Measurements from ENCODE around the gene TMEM138.
"Not testable (repeated sequence)": the region's sequence is repeated elsewhere in the genome, so short reads cannot be mapped to it uniquely, and the experiment has no call there.

TMEM138 gene

DNA sequence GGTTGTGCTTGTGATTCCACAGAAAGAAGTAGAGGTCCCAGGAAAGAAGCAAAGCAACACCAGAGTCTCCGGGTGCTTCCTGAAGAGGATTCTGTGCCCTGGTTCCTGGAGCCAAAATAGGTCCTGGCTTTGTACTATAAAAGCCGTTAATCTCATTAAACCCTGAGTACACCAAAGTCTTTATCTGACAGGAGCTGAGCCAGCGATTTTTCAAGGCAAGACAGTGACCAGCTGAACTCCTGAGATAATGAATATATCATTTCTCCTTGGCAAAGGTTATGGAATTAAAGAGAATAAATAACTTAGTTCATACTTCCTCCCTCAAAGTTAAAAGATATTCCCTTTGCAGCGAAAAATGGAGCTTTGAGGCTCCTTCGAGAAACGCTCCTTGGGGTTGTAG lies 5.2 kb downstream of the TMEM138 start:
- no peak for DNase-seq

GRCh38 chr11:61368646-61369045 lies 6.5 kb downstream of the TMEM138 start:
- DNase-seq, result peak; percentile 48 to 61 (median 57)

DNA sequence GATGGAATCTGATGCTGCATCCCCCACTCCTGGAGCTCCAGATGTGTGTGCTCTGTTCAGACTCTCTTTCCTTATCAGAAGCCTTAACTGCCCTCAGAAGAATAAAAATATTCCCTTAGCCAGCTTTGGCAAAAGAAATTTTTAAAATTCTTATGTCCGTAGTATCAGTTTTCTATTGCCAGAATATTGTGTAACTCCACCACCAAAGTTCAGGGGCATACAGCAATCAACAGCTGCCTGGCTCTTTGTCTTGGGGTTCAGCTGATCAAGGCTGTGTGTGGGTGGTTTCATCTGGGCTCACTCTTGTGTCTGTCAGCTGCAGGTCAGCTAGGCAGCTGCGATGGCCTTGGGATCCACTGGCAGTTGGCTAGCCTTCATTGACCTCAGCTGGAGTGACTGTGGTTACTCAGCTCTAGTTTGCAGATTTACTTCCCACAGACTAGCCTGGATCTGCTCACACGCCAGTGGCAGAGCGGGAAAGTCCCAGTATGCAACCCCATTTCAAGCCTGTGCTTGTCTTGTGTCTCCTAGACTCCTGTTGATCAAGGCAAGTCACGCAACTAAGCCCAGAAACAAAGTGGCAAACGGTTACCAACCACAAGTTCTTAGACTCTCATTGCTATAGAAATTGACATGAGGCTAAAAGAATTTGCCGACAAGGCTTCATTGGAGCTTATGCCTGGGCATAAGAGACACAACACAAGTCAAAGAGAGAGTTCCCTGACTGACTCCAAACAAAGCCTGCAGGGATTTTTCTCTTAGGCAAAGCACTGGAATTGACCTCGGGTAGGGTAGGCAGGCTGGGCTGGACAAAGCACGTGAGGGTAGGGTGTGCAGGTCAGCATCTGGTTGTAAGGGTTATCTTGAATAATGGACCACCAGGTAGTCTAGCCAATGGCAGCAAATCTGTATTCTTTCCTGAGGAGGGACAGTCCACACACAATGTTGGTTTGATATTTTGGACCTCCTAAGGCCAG lies 7.5 kb downstream of the TMEM138 start:
- peak; percentile 89 to 91 (median 91) for DNase-seq

GRCh38 chr11:61370349-61371005 lies 8.3 kb downstream of the TMEM138 start:
- no peak for DNase-seq

DNA sequence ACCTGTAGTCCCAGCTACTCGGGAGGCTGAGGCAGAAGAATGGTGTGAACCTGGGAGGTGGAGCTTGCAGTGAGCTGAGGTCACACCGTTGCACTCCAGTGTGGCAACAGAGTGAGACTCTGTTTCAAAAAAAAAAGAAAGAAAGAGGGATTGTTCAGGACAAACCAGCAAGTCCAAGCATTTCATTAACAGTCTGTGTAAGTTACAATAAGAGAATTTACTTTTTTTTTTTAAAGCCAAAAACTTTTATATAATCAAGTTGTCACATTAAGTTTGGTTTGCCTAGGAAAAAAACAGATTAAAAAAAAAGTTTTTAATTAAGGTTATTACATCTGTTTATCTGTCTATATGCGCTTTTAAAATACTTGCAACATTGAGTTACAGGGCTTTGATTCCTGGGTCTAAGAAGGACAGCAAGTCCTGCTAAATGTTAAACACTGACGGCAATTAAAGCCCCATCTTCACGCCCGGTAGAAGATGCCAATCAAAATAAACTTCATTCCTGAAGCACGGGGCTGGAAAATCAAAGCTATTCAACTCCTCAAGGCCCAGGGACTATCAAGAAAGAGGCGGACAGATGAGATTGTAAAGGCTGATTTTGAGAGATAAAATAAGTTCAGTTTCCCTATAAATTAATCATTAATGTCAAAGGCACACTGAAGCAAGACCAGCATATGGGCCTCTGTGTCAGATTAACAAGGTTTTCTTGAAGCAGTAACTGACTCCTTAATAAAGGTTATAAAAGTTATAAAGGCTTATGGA lies 10.7 kb downstream of the TMEM138 start:
- DNase-seq, result no peak

GRCh38 chr11:61375761-61376108 lies 13.6 kb downstream of the TMEM138 start:
- DNase-seq, result no peak

- DNase-seq, result peak in 1 of 3 donors; percentile 31
Observed at GRCh38 chr11:61377461-61378160, 15.4 kb downstream of the TMEM138 start.

GRCh38 chr11:61378713-61379313 lies 16.6 kb downstream of the TMEM138 start:
- DNase-seq, result peak; percentile 83 to 96 (median 95)

DNA sequence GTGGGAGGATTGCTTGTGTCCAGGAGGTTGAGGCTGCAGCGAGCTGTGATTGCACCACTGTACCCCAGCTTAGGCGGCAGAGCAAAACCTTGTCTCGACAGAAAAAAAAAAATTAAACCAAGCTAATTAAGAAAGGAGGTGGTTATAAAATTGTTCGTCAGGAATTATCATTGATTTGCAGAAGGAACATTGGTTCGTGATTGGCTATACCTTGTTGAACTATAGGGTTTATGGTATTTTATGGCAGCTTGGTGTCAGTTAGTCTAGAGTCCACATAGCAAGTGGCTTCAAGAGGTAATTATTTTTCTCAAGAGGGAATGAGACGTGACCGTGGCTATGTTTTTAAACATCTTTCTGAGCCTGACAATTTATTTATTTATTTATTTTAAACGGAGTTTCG lies 18.7 kb downstream of the TMEM138 start:
- DNase-seq, result no peak

GRCh38 chr11:61383859-61384258 lies 21.7 kb downstream of the TMEM138 start:
- DNase-seq, result not testable (repeated sequence)

DNA sequence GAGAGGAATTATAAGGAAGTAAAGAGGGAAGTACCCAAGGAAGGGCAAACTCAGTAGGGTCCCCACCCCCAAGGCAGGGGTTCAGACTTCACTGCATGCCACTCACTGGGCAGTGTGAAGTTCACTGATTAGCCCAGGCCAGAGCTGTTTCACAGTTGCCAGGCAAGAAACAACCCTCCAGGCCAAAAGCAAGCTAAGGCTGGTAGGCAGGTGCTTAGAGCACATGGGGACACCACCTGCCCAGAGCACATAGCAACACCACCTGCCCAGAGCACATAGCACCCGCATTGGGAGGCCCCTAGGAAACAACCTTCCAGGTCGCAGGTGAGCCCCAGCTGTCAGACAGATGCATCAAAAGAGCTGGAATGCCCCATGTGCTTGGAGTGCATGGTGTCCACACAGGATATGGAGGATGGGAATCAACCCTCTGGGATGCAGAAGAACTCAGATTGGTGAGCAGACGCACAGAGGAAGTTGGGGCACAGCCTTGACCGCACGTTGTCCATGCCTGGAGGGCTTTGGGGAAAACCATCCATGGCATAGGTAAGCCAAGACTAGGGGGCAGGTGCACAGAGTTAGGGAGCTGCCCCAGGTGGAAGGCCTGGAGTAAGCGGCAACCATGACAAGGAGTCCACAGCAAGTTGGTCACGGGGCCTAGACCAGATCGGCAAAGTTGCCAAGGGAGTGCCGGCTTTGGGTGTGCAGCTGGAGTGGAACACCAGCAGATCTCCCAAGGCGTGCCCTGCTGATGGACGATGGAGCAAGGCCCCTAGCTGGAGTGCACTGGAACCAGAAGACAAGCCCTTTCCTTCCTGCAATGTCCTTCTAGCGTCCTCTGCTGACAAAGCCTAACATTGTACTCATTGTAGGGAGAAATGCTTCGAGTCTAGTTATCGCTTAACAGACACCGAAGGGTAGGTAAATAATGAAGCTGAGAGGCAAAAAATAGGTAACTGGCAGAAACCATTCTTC lies 22.4 kb downstream of the TMEM138 start:
- DNase-seq, result peak; percentile 48 to 49 (median 49)

DNA sequence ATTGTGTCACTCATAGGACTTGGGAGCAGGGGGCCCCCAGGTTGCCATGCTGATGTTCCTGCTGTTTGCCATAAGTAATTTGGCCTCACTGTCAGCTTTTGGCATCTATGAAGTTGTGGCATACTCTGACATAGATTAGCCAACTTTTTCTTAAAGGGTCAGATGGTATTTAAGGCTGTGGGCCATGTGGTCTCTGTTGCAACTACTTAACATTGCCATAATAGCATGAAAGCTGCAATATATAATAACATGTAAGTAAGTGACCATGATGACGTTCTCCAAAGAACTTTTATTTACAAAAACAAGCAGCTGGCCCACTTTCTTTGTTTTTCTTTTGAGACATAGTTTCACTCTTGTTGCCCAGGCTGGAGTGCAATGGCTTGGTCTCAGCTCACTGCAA lies 28.0 kb downstream of the TMEM138 start:
- DNase-seq, result no peak

DNA sequence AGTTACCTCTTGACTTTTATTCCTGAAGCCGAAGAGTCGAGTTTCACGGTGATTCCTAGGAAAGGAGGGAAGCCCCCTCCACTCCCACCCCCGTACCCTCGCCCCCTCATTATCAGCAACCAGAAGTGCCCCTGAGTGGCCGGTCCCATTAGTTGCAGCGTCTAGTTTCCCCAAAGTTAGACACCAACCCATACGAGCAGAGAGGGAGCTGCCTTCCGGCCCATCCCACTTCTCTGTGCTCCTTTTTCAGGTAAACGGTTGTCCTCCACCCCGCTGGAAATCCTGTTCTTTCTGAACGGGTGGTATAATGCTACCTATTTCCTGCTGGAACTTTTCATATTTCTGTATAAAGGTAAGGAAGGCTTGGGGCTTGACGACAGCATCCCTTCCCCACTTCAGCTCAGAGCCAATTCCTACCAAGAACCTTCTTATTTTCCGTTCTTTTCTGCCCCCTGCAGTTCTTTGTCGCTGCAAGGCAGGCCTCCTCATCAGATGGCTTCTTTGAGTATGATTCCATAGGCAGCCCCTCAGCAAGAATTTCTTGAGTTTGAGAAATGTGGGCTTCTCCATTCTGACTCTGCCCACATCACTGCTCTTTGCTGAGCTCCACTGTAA lies 30.9 kb downstream of the TMEM138 start:
- peak in 2 of 3 donors; percentile 10 to 19 for DNase-seq

GRCh38 chr11:61401173-61401572 lies 39.0 kb downstream of the TMEM138 start:
- no peak for DNase-seq

- DNase-seq, result no peak
Observed at GRCh38 chr11:61401573-61401972, 39.4 kb downstream of the TMEM138 start.

DNA sequence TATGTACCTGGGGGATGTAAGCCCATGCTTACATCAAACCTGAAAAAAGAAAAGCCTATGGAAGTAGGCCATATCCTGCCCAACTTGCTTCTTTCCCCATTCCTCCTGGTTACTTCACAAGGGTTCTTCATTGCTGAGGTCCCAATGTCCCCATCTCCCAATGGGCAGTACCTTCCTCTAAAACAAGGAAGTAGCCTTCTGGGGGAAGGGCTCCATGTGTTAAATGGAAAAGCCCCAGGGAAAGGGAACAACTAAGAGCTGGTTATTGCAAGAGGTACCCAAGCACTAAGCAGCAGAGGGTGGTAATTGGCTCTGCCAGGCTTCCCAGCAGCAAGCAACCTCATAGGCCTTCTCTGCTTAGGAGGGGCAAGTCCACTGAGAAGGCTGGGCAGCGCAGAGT lies 41.5 kb downstream of the TMEM138 start:
- peak; percentile 67 to 78 (median 69) for DNase-seq

DNA sequence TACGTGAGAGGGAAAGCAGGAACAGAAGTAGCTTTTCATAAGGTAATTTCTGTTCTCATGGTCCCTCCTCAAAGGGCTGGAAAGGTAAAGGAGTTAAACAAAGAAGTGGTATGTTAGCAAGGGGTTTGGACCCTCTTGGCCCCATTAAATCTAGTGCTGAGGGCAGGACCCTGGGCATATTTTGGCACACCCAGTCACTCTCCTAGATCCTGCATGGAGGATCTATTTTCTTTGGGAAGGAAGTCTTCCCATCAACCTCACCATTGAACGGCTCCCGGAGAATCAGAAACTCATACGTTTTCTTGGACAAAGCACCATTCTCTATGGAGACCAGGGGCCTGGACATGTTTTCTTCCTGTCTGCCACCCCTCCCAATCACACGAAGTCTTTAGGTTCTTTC lies 41.9 kb downstream of the TMEM138 start:
- DNase-seq, result no peak

DNA sequence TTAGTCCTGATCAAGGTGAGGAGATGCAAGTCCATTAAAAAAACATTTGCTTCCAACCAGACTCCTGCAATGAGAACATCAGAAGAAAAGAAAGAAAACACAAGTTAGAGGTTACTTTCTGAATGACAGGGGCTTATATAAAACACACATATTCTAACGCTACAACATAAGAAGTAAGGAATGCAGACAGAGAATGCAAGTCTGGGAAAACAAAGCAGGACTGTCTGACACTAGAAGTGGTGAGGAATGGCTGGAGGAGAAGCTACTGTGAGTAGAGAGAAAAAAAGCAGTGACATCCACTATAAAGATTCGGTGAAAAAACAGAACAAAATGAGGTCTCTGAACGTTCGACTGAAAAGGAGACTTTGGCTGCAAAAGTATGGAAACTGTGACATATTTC lies 42.5 kb downstream of the TMEM138 start:
- DNase-seq, result no peak

DNA sequence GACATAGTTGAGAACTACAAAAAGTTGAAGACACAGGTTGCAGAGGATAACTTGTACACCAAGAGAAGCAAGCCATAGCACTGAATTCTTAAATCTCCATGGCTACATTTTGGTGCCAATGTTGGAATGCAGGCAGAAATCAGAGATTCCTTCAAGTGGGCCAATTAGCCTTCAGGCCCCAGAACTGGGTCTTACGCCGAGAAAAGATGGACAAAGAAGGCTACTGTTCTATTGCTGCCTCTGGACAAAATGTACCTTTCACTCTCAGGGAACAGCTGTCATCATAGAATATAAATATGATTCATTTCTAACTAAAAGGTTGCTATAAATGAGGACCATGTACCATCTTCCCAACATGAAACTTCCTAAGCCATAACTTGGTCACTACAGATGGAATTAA lies 43.9 kb downstream of the TMEM138 start:
- no peak for DNase-seq

DNA sequence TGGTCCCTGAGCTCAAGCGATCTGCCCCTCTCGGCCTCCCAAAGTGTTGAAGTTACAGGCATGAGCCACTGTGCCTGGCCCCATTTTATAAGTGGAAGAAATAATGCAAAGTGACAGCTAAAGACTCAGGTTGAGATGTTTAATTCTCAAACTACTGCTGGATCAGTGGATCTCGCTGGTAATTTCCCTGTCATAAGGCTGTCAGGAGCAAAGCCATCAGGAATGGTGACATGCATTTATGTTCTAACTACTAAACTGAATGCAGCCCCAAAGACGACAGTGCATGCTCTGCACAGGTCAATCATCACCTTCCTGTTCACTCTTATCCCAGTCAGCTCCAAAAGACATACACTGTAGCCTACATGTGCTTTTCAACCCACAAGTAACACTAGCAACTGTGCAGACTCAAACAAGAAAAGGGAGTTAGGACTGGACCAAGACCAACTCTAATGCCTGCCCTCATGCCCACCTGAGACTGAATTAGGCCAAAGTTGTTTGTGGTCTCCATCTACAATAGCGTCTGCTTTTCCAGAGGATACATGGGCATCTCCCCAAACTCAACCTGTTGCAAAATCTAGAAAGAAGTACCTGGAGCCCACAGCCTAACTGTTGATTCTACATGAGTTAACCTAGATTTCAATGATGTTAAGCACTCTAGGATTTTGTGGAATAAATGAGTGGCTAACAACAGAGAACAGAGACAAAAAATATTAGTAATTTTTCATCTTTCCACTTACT lies 45.0 kb downstream of the TMEM138 start:
- DNase-seq, result no peak

Measured in suppressor macrophage treated with lipopolysaccharide for 1 hour (primary cell).